A673 (cell line): ENCODE data around the gene RSPH6A.

Source experiments
- EZH2 ChIP-seq: fragments of 200-600 bp; sonication (generic); IDR thresholded peaks from 2 replicates; pipeline ENCODE4 v1.6.1; 2017; ENCODE audit warnings: borderline replicate concordance, low read depth, mild to moderate bottlenecking, mixed read lengths, antibody characterized with exemption, low read length; ENCODE audit not compliant: poor library complexity, severe bottlenecking
- TF ChIP-seq, protein P1 (sequence below): fragments of 300-800, 200-600 bp; sonication (generic); conservative IDR thresholded peaks from 2 replicates; pipeline ENCODE4 v1.5.1; 2017; ENCODE audit warnings: low read depth, mild to moderate bottlenecking, antibody characterized with exemption, low read length, moderate library complexity, mixed read lengths

DNA sequence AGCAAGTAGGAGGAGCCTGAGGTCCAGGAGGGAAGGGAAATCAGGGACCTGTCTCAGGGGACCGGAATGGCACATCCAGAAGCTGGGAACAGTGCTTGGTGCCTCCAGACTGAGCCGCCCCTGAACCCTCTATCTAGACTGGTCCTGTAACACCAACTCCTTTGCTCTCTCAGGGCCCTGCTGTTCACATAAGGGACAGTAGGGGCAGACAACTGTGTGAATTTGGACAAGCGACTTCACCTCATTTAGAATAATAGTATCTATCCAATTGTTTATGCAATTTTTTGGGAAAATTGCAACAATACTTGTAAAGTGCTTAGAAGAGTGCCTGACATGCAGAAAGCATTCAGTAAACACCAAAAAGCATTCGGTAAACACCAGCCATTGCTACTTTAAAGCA, 33.8 kb upstream of the RSPH6A start:
- TF ChIP-seq, protein P1, sequence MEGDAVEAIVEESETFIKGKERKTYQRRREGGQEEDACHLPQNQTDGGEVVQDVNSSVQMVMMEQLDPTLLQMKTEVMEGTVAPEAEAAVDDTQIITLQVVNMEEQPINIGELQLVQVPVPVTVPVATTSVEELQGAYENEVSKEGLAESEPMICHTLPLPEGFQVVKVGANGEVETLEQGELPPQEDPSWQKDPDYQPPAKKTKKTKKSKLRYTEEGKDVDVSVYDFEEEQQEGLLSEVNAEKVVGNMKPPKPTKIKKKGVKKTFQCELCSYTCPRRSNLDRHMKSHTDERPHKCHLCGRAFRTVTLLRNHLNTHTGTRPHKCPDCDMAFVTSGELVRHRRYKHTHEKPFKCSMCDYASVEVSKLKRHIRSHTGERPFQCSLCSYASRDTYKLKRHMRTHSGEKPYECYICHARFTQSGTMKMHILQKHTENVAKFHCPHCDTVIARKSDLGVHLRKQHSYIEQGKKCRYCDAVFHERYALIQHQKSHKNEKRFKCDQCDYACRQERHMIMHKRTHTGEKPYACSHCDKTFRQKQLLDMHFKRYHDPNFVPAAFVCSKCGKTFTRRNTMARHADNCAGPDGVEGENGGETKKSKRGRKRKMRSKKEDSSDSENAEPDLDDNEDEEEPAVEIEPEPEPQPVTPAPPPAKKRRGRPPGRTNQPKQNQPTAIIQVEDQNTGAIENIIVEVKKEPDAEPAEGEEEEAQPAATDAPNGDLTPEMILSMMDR = 0 out of 2 replicates have a peak, but pooled peaks have one; percentile 26
- no peak for TF ChIP-seq EZH2
